HEK293 (cell line): ENCODE results near the gene METAP1.

ENCODE experiments used
- IKZF3 ChIP-seq: fragments of 450-650 bp; IDR thresholded peaks from 2 replicates; pipeline ENCODE4 v1.5.0; 2018; ENCODE audit warnings: missing biosample characterization, mild to moderate bottlenecking, missing genetic modification characterization, moderate library complexity
- MYNN ChIP-seq: fragments of 450-650 bp; formaldehyde crosslinking; IDR thresholded peaks from 2 replicates; pipeline ENCODE4 v1.5.1; 2016; ENCODE audit warnings: missing biosample characterization, missing genetic modification characterization, borderline replicate concordance
- ZBTB17 ChIP-seq: fragments of 450-650 bp; formaldehyde crosslinking; IDR thresholded peaks from 2 replicates; pipeline ENCODE4 v1.5.1; 2016; ENCODE audit warnings: missing biosample characterization, missing genetic modification characterization
- ZEB2 ChIP-seq: fragments of 450-650 bp; formaldehyde crosslinking; IDR thresholded peaks from 2 replicates; pipeline ENCODE4 v1.5.1; 2016; ENCODE audit warnings: missing biosample characterization, missing genetic modification characterization
- ZIC2 ChIP-seq: fragments of 450-650 bp; formaldehyde crosslinking; IDR thresholded peaks from 2 replicates; pipeline ENCODE4 v1.5.1; 2016; ENCODE audit warnings: missing biosample characterization, missing genetic modification characterization
- ZNF133 ChIP-seq: fragments of 450-650 bp; formaldehyde crosslinking; IDR thresholded peaks from 2 replicates; pipeline ENCODE4 v1.5.1; 2016; ENCODE audit warnings: missing biosample characterization, missing genetic modification characterization
- ZNF548 ChIP-seq: fragments of 450-650 bp; formaldehyde crosslinking; IDR thresholded peaks from 2 replicates; pipeline ENCODE4 v1.5.1; 2016; ENCODE audit warnings: missing biosample characterization, missing genetic modification characterization
- ZNF629 ChIP-seq: fragments of 450-650 bp; formaldehyde crosslinking; IDR thresholded peaks from 2 replicates; pipeline ENCODE4 v1.5.1; 2017; ENCODE audit warnings: missing biosample characterization, missing genetic modification characterization
- ZNF654 ChIP-seq: fragments of 450-650 bp; formaldehyde crosslinking; IDR thresholded peaks from 2 replicates; pipeline ENCODE4 v1.5.1; 2016; ENCODE audit warnings: low read depth, missing biosample characterization, missing genetic modification characterization
- ZNF791 ChIP-seq: fragments of 450-650 bp; formaldehyde crosslinking; IDR thresholded peaks from 2 replicates; pipeline ENCODE4 v1.5.1; 2016; ENCODE audit warnings: missing biosample characterization, missing genetic modification characterization
- ZNF792 ChIP-seq: fragments of 450-650 bp; formaldehyde crosslinking; IDR thresholded peaks from 2 replicates; pipeline ENCODE4 v1.5.1; 2016; ENCODE audit warnings: missing biosample characterization, missing genetic modification characterization
- ZNF843 ChIP-seq: fragments of 450-650 bp; formaldehyde crosslinking; IDR thresholded peaks from 2 replicates; pipeline ENCODE4 v1.5.1; 2016; ENCODE audit warnings: missing biosample characterization, missing genetic modification characterization
- TF ChIP-seq, protein P1 (sequence below): fragments of 450-650 bp; formaldehyde crosslinking; IDR thresholded peaks from 2 replicates; pipeline ENCODE4 v1.5.1; 2017; ENCODE audit warnings: missing biosample characterization, missing genetic modification characterization
- TF ChIP-seq, protein P2 (sequence below): sonication (generic); formaldehyde crosslinking; IDR thresholded peaks from 2 replicates; pipeline ENCODE4 v1.8.1; 2022; ENCODE audit warnings: mild to moderate bottlenecking, moderate library complexity, missing genetic modification reagents
- TF ChIP-seq, protein P3 (sequence below): fragments of 450-650 bp; IDR thresholded peaks from 2 replicates; pipeline ENCODE4 v1.5.1; 2018; ENCODE audit warnings: missing biosample characterization, mild to moderate bottlenecking, missing genetic modification characterization
- TF ChIP-seq, protein P4 (sequence below): fragments of 450-650 bp; formaldehyde crosslinking; IDR thresholded peaks from 2 replicates; pipeline ENCODE4 v1.5.1; 2016; ENCODE audit warnings: missing biosample characterization, missing genetic modification characterization
- TF ChIP-seq, protein P5 (sequence below): fragments of 450-650 bp; formaldehyde crosslinking; IDR thresholded peaks from 2 replicates; pipeline ENCODE4 v1.5.1; 2016; ENCODE audit warnings: missing biosample characterization, missing genetic modification characterization
- TF ChIP-seq, protein P6 (sequence below): fragments of 450-650 bp; formaldehyde crosslinking; IDR thresholded peaks from 2 replicates; pipeline ENCODE4 v1.5.1; 2016; ENCODE audit warnings: missing biosample characterization, missing genetic modification characterization
- TF ChIP-seq, protein P7 (sequence below): fragments of 450-650 bp; formaldehyde crosslinking; IDR thresholded peaks from 2 replicates; pipeline ENCODE4 v1.5.1; 2016; ENCODE audit warnings: missing biosample characterization, missing genetic modification characterization
- TF ChIP-seq, protein P8 (sequence below): fragments of 450-650 bp; formaldehyde crosslinking; IDR thresholded peaks from 2 replicates; pipeline ENCODE4 v1.5.1; 2016; ENCODE audit warnings: missing biosample characterization, missing genetic modification characterization
- TF ChIP-seq, protein P9 (sequence below): fragments of 450-650 bp; formaldehyde crosslinking; conservative IDR thresholded peaks from 2 replicates; pipeline ENCODE4 v1.5.1; 2016; ENCODE audit warnings: low read depth, missing biosample characterization, missing genetic modification characterization

Gene METAP1

DNA sequence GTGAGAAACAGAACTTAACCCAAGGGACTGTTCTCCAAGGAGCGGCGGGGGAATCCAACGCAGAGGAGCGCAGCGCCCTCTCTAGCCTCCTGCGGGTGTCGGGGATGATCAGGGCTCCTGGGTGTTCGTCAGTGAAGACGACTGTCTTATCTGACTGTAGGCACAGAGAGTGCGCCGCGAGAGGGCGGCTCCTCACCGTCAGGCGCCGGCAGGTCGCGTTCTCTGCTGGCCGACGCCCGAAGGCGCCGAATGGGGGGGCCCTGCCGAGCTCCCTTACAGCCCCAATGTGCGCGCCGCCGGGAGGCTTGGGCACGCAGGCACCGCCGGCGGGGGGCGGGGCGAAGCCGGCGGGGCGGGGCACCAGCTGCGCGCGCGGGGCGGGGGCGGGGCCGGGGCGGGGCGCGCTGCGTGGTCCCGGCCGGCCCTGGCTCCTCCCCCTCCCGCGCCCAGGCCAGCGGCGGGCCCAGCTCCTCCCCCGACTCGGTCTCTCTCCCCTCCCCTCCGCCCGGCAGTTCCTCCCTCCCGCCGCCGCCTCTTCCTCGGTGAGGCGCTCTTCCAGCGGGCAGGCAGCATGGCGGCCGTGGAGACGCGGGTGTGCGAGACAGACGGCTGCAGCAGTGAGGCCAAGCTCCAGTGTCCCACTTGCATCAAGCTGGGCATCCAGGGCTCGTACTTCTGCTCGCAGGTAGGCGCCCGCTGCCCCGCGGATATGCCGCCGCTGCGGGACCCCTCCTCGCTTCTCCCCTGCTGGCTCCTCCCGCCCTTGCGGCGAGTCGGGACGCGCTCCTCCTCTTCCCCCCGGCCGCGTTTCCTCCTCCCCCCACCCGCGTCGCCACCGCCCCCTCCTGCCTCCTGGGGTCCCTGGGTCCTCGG is at the start of gene METAP1 (continued):
- TF ChIP-seq ZIC2 (tag by site-specific recombination) (peak; percentile 82), ZNF629 (tag by site-specific recombination) (no peak), ZNF548 (tag by site-specific recombination) (no peak), ZNF843 (tag by site-specific recombination) (no peak; the same call in 1 of the 2 replicates), ZBTB17 (tag by site-specific recombination) (peak; percentile 65), IKZF3 (tag by site-specific recombination) (no peak), ZEB2 (tag by site-specific recombination) (peak; percentile 42; the same call in 1 of the 2 replicates), ZNF133 (no peak), MYNN (tag by site-specific recombination) (no peak), ZNF792 (tag by site-specific recombination) (no peak), ZNF791 (tag by site-specific recombination) (no peak), ZNF654 (tag by site-specific recombination) (peak; percentile 53)
- TF ChIP-seq, protein P1, sequence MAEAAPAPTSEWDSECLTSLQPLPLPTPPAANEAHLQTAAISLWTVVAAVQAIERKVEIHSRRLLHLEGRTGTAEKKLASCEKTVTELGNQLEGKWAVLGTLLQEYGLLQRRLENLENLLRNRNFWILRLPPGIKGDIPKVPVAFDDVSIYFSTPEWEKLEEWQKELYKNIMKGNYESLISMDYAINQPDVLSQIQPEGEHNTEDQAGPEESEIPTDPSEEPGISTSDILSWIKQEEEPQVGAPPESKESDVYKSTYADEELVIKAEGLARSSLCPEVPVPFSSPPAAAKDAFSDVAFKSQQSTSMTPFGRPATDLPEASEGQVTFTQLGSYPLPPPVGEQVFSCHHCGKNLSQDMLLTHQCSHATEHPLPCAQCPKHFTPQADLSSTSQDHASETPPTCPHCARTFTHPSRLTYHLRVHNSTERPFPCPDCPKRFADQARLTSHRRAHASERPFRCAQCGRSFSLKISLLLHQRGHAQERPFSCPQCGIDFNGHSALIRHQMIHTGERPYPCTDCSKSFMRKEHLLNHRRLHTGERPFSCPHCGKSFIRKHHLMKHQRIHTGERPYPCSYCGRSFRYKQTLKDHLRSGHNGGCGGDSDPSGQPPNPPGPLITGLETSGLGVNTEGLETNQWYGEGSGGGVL (tag by site-specific recombination), result peak; percentile 91
- TF ChIP-seq, protein P2, sequence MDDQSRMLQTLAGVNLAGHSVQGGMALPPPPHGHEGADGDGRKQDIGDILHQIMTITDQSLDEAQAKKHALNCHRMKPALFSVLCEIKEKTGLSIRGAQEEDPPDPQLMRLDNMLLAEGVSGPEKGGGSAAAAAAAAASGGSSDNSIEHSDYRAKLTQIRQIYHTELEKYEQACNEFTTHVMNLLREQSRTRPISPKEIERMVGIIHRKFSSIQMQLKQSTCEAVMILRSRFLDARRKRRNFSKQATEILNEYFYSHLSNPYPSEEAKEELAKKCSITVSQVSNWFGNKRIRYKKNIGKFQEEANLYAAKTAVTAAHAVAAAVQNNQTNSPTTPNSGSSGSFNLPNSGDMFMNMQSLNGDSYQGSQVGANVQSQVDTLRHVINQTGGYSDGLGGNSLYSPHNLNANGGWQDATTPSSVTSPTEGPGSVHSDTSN, result no peak
- TF ChIP-seq, protein P3, sequence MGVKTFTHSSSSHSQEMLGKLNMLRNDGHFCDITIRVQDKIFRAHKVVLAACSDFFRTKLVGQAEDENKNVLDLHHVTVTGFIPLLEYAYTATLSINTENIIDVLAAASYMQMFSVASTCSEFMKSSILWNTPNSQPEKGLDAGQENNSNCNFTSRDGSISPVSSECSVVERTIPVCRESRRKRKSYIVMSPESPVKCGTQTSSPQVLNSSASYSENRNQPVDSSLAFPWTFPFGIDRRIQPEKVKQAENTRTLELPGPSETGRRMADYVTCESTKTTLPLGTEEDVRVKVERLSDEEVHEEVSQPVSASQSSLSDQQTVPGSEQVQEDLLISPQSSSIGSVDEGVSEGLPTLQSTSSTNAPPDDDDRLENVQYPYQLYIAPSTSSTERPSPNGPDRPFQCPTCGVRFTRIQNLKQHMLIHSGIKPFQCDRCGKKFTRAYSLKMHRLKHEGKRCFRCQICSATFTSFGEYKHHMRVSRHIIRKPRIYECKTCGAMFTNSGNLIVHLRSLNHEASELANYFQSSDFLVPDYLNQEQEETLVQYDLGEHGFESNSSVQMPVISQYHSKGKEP, result no peak
- TF ChIP-seq, protein P4, sequence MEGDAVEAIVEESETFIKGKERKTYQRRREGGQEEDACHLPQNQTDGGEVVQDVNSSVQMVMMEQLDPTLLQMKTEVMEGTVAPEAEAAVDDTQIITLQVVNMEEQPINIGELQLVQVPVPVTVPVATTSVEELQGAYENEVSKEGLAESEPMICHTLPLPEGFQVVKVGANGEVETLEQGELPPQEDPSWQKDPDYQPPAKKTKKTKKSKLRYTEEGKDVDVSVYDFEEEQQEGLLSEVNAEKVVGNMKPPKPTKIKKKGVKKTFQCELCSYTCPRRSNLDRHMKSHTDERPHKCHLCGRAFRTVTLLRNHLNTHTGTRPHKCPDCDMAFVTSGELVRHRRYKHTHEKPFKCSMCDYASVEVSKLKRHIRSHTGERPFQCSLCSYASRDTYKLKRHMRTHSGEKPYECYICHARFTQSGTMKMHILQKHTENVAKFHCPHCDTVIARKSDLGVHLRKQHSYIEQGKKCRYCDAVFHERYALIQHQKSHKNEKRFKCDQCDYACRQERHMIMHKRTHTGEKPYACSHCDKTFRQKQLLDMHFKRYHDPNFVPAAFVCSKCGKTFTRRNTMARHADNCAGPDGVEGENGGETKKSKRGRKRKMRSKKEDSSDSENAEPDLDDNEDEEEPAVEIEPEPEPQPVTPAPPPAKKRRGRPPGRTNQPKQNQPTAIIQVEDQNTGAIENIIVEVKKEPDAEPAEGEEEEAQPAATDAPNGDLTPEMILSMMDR (tag by site-specific recombination), result peak; percentile 93
- TF ChIP-seq, protein P5, sequence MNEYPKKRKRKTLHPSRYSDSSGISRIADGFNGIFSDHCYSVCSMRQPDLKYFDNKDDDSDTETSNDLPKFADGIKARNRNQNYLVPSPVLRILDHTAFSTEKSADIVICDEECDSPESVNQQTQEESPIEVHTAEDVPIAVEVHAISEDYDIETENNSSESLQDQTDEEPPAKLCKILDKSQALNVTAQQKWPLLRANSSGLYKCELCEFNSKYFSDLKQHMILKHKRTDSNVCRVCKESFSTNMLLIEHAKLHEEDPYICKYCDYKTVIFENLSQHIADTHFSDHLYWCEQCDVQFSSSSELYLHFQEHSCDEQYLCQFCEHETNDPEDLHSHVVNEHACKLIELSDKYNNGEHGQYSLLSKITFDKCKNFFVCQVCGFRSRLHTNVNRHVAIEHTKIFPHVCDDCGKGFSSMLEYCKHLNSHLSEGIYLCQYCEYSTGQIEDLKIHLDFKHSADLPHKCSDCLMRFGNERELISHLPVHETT, result no peak
- TF ChIP-seq, protein P6, sequence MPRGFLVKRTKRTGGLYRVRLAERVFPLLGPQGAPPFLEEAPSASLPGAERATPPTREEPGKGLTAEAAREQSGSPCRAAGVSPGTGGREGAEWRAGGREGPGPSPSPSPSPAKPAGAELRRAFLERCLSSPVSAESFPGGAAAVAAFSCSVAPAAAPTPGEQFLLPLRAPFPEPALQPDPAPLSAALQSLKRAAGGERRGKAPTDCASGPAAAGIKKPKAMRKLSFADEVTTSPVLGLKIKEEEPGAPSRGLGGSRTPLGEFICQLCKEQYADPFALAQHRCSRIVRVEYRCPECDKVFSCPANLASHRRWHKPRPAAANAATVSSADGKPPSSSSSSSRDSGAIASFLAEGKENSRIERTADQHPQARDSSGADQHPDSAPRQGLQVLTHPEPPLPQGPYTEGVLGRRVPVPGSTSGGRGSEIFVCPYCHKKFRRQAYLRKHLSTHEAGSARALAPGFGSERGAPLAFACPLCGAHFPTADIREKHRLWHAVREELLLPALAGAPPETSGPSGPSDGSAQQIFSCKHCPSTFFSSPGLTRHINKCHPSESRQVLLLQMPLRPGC (tag by site-specific recombination), result no peak
- TF ChIP-seq, protein P7, sequence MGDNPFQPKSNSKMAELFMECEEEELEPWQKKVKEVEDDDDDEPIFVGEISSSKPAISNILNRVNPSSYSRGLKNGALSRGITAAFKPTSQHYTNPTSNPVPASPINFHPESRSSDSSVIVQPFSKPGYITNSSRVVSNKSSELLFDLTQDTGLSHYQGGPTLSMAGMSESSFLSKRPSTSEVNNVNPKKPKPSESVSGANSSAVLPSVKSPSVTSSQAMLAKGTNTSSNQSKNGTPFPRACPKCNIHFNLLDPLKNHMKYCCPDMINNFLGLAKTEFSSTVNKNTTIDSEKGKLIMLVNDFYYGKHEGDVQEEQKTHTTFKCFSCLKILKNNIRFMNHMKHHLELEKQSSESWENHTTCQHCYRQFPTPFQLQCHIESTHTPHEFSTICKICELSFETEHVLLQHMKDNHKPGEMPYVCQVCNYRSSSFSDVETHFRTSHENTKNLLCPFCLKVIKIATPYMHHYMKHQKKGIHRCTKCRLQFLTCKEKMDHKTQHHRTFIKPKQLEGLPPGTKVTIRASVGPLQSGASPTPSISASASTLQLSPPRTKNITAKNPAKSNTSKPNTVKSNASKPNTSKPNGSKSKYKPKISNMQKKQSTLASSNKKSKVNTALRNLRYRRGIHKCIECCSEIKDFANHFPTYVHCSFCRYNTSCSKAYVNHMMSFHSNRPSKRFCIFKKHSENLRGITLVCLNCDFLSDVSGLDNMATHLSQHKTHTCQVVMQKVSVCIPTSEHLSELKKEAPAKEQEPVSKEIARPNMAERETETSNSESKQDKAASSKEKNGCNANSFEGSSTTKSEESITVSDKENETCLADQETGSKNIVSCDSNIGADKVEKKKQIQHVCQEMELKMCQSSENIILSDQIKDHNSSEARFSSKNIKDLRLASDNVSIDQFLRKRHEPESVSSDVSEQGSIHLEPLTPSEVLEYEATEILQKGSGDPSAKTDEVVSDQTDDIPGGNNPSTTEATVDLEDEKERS, result no peak
- TF ChIP-seq, protein P8, sequence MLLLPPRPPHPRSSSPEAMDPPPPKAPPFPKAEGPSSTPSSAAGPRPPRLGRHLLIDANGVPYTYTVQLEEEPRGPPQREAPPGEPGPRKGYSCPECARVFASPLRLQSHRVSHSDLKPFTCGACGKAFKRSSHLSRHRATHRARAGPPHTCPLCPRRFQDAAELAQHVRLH (tag by site-specific recombination), result no peak
- TF ChIP-seq, protein P9, sequence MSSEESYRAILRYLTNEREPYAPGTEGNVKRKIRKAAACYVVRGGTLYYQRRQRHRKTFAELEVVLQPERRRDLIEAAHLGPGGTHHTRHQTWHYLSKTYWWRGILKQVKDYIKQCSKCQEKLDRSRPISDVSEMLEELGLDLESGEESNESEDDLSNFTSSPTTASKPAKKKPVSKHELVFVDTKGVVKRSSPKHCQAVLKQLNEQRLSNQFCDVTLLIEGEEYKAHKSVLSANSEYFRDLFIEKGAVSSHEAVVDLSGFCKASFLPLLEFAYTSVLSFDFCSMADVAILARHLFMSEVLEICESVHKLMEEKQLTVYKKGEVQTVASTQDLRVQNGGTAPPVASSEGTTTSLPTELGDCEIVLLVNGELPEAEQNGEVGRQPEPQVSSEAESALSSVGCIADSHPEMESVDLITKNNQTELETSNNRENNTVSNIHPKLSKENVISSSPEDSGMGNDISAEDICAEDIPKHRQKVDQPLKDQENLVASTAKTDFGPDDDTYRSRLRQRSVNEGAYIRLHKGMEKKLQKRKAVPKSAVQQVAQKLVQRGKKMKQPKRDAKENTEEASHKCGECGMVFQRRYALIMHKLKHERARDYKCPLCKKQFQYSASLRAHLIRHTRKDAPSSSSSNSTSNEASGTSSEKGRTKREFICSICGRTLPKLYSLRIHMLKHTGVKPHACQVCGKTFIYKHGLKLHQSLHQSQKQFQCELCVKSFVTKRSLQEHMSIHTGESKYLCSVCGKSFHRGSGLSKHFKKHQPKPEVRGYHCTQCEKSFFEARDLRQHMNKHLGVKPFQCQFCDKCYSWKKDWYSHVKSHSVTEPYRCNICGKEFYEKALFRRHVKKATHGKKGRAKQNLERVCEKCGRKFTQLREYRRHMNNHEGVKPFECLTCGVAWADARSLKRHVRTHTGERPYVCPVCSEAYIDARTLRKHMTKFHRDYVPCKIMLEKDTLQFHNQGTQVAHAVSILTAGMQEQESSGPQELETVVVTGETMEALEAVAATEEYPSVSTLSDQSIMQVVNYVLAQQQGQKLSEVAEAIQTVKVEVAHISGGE (tag by site-specific recombination), result peak; percentile 55
